HG03571 (cell line): ENCODE data around the gene ZSWIM4.

Experiments
- ATAC-seq: cut with Tn5 transposase; IDR thresholded peaks from one replicate; pipeline ENCODE4 v1.9.1; 2021; ENCODE audit not compliant: unreplicated experiment

Gene ZSWIM4

GRCh38 chr19:13807421-13808021, 12.3 kb downstream of the ZSWIM4 start:
- no peak for ATAC-seq

- ATAC-seq = no peak
Measured at GRCh38 chr19:13808856-13809255, 13.6 kb downstream of the ZSWIM4 start.

- no peak for ATAC-seq
Measured at GRCh38 chr19:13812544-13812943, 17.3 kb downstream of the ZSWIM4 start.

- ATAC-seq = no peak
Measured at GRCh38 chr19:13813147-13813546, 17.9 kb downstream of the ZSWIM4 start.

GRCh38 chr19:13814550-13814949, 19.3 kb downstream of the ZSWIM4 start:
- ATAC-seq = no peak

- no peak for ATAC-seq
Measured at GRCh38 chr19:13817018-13817614, 21.9 kb downstream of the ZSWIM4 start.

GRCh38 chr19:13817615-13818371, 22.6 kb downstream of the ZSWIM4 start:
- no peak for ATAC-seq

- ATAC-seq = no peak
Measured at GRCh38 chr19:13819238-13819637, 24.0 kb downstream of the ZSWIM4 start.

- ATAC-seq = no peak
Measured at GRCh38 chr19:13821292-13821691, 26.0 kb downstream of the ZSWIM4 start.

- ATAC-seq = no peak
Measured at GRCh38 chr19:13823256-13823655, 28.0 kb downstream of the ZSWIM4 start.

GRCh38 chr19:13823901-13824300, 28.7 kb downstream of the ZSWIM4 start:
- ATAC-seq = no peak

GRCh38 chr19:13824703-13825102, 29.5 kb downstream of the ZSWIM4 start:
- ATAC-seq = no peak

GRCh38 chr19:13825489-13826441, 30.5 kb downstream of the ZSWIM4 start:
- ATAC-seq = no peak

GRCh38 chr19:13826652-13827235, 31.5 kb downstream of the ZSWIM4 start:
- ATAC-seq = no peak

GRCh38 chr19:13827656-13828055, 32.4 kb downstream of the ZSWIM4 start:
- ATAC-seq = no peak

- no peak for ATAC-seq
Measured at GRCh38 chr19:13830114-13830740, 35.0 kb downstream of the ZSWIM4 start.

- no peak for ATAC-seq
Measured at GRCh38 chr19:13830741-13831536, 35.7 kb downstream of the ZSWIM4 start.

GRCh38 chr19:13831537-13832467, 36.6 kb downstream of the ZSWIM4 start:
- ATAC-seq = no peak
